HEK293 (cell line): ENCODE results near the gene SF3B4.
A peak's percentile ranks its signal among the peaks of the same experiment; 100 is the strongest.

Source experiments
- CTCF ChIA-PET: fragments of 350-600 bp; formaldehyde crosslinking; extraction: SDS; loops from one replicate; lab custom pipeline; 2021; ENCODE audit warnings: antibody characterized with exemption; lab: Yijun Ruan, JAX
- POLR2A ChIA-PET: fragments of 300-600 bp; formaldehyde crosslinking; extraction: SDS; loops from one replicate; lab custom pipeline; 2020; ENCODE audit warnings: antibody characterized with exemption, inconsistent platforms; lab: Yijun Ruan, JAX
- H3K27ac ChIP-seq: fragments of 200-500 bp; sonication (Bioruptor generic); 2 replicates; pipeline ENCODE4 v1.5.1; 2014; ENCODE audit warnings: low read depth, low read length, control low read depth, inconsistent platforms; ENCODE audit errors: extremely low read depth
- H3K36me3 ChIP-seq, 2 experiments: fragments of 200-500 bp in 1 of 2; sonication (Bioruptor generic) in 1 of 2; 1 replicate in 1 of 2; 2 replicates in 1 of 2; pipeline ENCODE4 v1.5.1; 2014 to 2017; ENCODE audit warnings: inconsistent platforms in 2 of 2, low read length in 2 of 2; ENCODE audit not compliant: control insufficient read depth in 2 of 2, insufficient read depth in 1 of 2
- H3K4me1 ChIP-seq: fragments of 200-500 bp; sonication (Bioruptor generic); 2 replicates; pipeline ENCODE4 v1.5.1; 2014; ENCODE audit warnings: mild to moderate bottlenecking, low read length, inconsistent platforms; ENCODE audit not compliant: control insufficient read depth, insufficient read depth
- H3K4me3 ChIP-seq: 2 replicates; pipeline ENCODE4 v1.5.1; 2011; ENCODE audit warnings: low read depth, mild to moderate bottlenecking, control low read depth, low read length, moderate library complexity
- H3K9me3 ChIP-seq: fragments of 200-500 bp; sonication (Bioruptor generic); 2 replicates; pipeline ENCODE4 v1.5.1; 2014; ENCODE audit warnings: low read depth, low read length, inconsistent platforms; ENCODE audit not compliant: control insufficient read depth, insufficient read depth
- GLI4 ChIP-seq: fragments of 450-650 bp; formaldehyde crosslinking; IDR thresholded peaks from 2 replicates; pipeline ENCODE4 v1.5.1; 2016; ENCODE audit warnings: missing biosample characterization, missing genetic modification characterization
- OVOL3 ChIP-seq: fragments of 450-650 bp; formaldehyde crosslinking; IDR thresholded peaks from 2 replicates; pipeline ENCODE4 v1.5.1; 2016; ENCODE audit warnings: missing biosample characterization, missing genetic modification characterization
- RBAK ChIP-seq: fragments of 450-650 bp; formaldehyde crosslinking; IDR thresholded peaks from 2 replicates; pipeline ENCODE4 v1.5.1; 2016; ENCODE audit warnings: missing biosample characterization, missing genetic modification characterization
- SCRT1 ChIP-seq: fragments of 450-650 bp; formaldehyde crosslinking; IDR thresholded peaks from 2 replicates; pipeline ENCODE4 v1.5.1; 2016; ENCODE audit warnings: missing biosample characterization, missing genetic modification characterization, borderline replicate concordance
- WT1 ChIP-seq: fragments of 450-650 bp; formaldehyde crosslinking; IDR thresholded peaks from 2 replicates; pipeline ENCODE4 v1.5.1; 2016; ENCODE audit warnings: missing biosample characterization, missing genetic modification characterization
- ZBTB7A ChIP-seq: fragments of 450-650 bp; formaldehyde crosslinking; IDR thresholded peaks from 2 replicates; pipeline ENCODE4 v1.5.1; 2016; ENCODE audit warnings: low read depth, missing biosample characterization, missing genetic modification characterization
- ZNF175 ChIP-seq: fragments of 450-650 bp; formaldehyde crosslinking; IDR thresholded peaks from 2 replicates; pipeline ENCODE4 v1.5.1; 2016; ENCODE audit warnings: missing biosample characterization, missing genetic modification characterization
- ZNF302 ChIP-seq: fragments of 450-650 bp; formaldehyde crosslinking; IDR thresholded peaks from 2 replicates; pipeline ENCODE4 v1.5.1; 2016; ENCODE audit warnings: missing biosample characterization, missing genetic modification characterization, low read depth
- ZNF335 ChIP-seq: fragments of 450-650 bp; formaldehyde crosslinking; conservative IDR thresholded peaks from 2 replicates; pipeline ENCODE4 v1.5.1; 2016; ENCODE audit warnings: missing biosample characterization, missing genetic modification characterization
- ZNF391 ChIP-seq: fragments of 450-650 bp; formaldehyde crosslinking; IDR thresholded peaks from 2 replicates; pipeline ENCODE4 v1.5.1; 2016; ENCODE audit warnings: low read depth, missing biosample characterization, missing genetic modification characterization, borderline replicate concordance
- ZNF394 ChIP-seq: fragments of 450-650 bp; formaldehyde crosslinking; IDR thresholded peaks from 2 replicates; pipeline ENCODE4 v1.5.1; 2016; ENCODE audit warnings: missing biosample characterization, missing genetic modification characterization, mild to moderate bottlenecking, moderate library complexity, borderline replicate concordance
- ZNF514 ChIP-seq: fragments of 450-650 bp; formaldehyde crosslinking; IDR thresholded peaks from 2 replicates; pipeline ENCODE4 v1.5.1; 2016; ENCODE audit warnings: missing biosample characterization, missing genetic modification characterization
- ZNF558 ChIP-seq: fragments of 450-650 bp; formaldehyde crosslinking; IDR thresholded peaks from 2 replicates; pipeline ENCODE4 v1.5.1; 2016; ENCODE audit warnings: missing biosample characterization, missing genetic modification characterization
- ZNF621 ChIP-seq: fragments of 450-650 bp; formaldehyde crosslinking; IDR thresholded peaks from 2 replicates; pipeline ENCODE4 v1.5.1; 2017; ENCODE audit warnings: missing biosample characterization, missing genetic modification characterization
- ZNF629 ChIP-seq: fragments of 450-650 bp; formaldehyde crosslinking; IDR thresholded peaks from 2 replicates; pipeline ENCODE4 v1.5.1; 2017; ENCODE audit warnings: missing biosample characterization, missing genetic modification characterization
- ZNF776 ChIP-seq: fragments of 450-650 bp; formaldehyde crosslinking; IDR thresholded peaks from 2 replicates; pipeline ENCODE4 v1.5.0; 2017; ENCODE audit warnings: missing biosample characterization, missing genetic modification characterization, borderline replicate concordance
- TF ChIP-seq, protein P1 (sequence below): fragments of 450-650 bp; formaldehyde crosslinking; IDR thresholded peaks from 2 replicates; pipeline ENCODE4 v1.5.1; 2016; ENCODE audit warnings: missing biosample characterization, missing genetic modification characterization, borderline replicate concordance
- TF ChIP-seq, protein P2 (sequence below): fragments of 450-650 bp; formaldehyde crosslinking; conservative IDR thresholded peaks from 2 replicates; pipeline ENCODE4 v1.5.1; 2016; ENCODE audit warnings: low read depth, missing biosample characterization, missing genetic modification characterization
- TF ChIP-seq, protein P3 (sequence below): fragments of 450-650 bp; formaldehyde crosslinking; IDR thresholded peaks from 2 replicates; pipeline ENCODE4 v1.5.1; 2016; ENCODE audit warnings: missing biosample characterization, missing genetic modification characterization
- TF ChIP-seq, protein P4 (sequence below): fragments of 450-650 bp; formaldehyde crosslinking; IDR thresholded peaks from 2 replicates; pipeline ENCODE4 v1.5.1; 2016; ENCODE audit warnings: missing biosample characterization, missing genetic modification characterization
- TF ChIP-seq, protein P5 (sequence below): fragments of 450-650 bp; formaldehyde crosslinking; IDR thresholded peaks from 2 replicates; pipeline ENCODE4 v1.5.1; 2016; ENCODE audit warnings: missing biosample characterization, missing genetic modification characterization

The SF3B4 gene

DNA sequence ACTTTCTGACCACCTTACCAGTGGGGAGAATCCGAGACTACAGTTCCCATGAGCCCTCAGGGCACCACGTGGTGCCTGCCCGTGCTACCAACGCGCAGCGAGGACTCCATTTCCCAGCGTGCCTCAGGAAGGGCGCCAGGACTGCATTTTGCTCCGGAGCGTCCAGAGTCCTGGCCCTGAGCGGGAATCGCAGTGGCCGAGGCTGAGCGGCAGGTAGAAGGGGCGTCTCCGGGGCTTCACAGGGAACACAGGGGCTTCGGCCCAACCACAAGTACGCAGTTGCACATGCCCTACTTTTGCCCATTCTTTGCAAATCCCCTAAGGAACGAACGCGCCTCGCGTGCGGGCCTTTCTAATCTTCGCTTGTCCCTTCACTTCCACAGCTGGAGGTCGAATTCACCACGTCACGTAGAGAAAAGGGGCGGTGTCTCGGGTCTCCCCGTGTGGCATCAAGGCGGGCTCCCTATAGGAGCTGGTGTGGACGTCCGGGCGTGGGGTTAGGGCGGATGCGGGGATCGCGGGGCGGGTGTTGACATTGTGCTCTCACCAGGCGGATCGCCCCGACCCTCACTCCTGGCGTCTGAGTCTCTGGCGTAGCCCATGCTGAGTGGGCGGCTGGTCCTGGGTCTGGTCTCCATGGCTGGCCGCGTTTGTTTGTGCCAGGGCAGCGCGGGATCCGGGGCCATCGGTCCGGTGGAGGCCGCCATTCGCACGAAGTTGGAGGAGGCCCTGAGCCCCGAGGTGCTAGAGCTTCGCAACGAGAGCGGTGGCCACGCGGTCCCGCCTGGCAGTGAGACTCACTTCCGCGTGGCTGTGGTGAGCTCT, 27.9 kb downstream of the SF3B4 start, which contains the start of gene BOLA1:
Gene BOLA1, plus strand, starts transcription at position 109 of the 825 bp plus-strand sequence. Its CDS starts 492 bp downstream, at position 601.
- Histone ChIP-seq H3K9me3 (no peaks in the 10 kb centered on the region), H3K4me1 (no peaks in the 10 kb centered on the region), H3K36me3 (peaks cover 0 to 19% of the 10 kb centered on the region in 2 experiments; a peak in 2 of 3 replicates), H3K27ac (peak within 1 kb of the TSS; percentile 44; the same call in 1 of the 2 replicates), H3K4me3 (peak within 1 kb of the TSS; percentile 49)
- ChIA-PET POLR2A (interaction anchor here (0.5 to 1.3 kb wide), 2 partner anchors 12 to 40 kb away, joined by 3 to 10 read pairs; a partner anchor contains a TSS), CTCF (interaction anchor here (0.6 kb wide), 1 partner anchor 1117 kb away, joined by 4 read pairs; no protein-coding TSS in a partner anchor)
- TF ChIP-seq ZNF776 (no peak), WT1 (tag by site-specific recombination) (no peak), ZNF558 (tag by site-specific recombination) (no peak), ZNF394 (tag by site-specific recombination) (peak; percentile 38; the same call in 1 of the 2 replicates), RBAK (no peak), ZNF335 (tag by site-specific recombination) (peak; percentile 98), OVOL3 (tag by site-specific recombination) (no peak), SCRT1 (tag by site-specific recombination) (no peak), ZNF621 (no peak), ZNF391 (tag by site-specific recombination) (peak; percentile 17; the same call in 1 of the 2 replicates), ZNF302 (tag by site-specific recombination) (no peak), ZNF629 (tag by site-specific recombination) (peak; percentile 80), ZNF514 (tag by site-specific recombination) (no peak), ZBTB7A (tag by site-specific recombination) (no peak), GLI4 (tag by site-specific recombination) (no peak), ZNF175 (tag by site-specific recombination) (no peak)
- TF ChIP-seq, protein P1, sequence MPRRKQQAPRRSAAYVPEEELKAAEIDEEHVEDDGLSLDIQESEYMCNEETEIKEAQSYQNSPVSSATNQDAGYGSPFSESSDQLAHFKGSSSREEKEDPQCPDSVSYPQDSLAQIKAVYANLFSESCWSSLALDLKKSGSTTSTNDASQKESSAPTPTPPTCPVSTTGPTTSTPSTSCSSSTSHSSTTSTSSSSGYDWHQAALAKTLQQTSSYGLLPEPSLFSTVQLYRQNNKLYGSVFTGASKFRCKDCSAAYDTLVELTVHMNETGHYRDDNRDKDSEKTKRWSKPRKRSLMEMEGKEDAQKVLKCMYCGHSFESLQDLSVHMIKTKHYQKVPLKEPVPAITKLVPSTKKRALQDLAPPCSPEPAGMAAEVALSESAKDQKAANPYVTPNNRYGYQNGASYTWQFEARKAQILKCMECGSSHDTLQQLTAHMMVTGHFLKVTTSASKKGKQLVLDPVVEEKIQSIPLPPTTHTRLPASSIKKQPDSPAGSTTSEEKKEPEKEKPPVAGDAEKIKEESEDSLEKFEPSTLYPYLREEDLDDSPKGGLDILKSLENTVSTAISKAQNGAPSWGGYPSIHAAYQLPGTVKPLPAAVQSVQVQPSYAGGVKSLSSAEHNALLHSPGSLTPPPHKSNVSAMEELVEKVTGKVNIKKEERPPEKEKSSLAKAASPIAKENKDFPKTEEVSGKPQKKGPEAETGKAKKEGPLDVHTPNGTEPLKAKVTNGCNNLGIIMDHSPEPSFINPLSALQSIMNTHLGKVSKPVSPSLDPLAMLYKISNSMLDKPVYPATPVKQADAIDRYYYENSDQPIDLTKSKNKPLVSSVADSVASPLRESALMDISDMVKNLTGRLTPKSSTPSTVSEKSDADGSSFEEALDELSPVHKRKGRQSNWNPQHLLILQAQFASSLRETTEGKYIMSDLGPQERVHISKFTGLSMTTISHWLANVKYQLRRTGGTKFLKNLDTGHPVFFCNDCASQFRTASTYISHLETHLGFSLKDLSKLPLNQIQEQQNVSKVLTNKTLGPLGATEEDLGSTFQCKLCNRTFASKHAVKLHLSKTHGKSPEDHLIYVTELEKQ (tag by site-specific recombination): no peak
- TF ChIP-seq, protein P2, sequence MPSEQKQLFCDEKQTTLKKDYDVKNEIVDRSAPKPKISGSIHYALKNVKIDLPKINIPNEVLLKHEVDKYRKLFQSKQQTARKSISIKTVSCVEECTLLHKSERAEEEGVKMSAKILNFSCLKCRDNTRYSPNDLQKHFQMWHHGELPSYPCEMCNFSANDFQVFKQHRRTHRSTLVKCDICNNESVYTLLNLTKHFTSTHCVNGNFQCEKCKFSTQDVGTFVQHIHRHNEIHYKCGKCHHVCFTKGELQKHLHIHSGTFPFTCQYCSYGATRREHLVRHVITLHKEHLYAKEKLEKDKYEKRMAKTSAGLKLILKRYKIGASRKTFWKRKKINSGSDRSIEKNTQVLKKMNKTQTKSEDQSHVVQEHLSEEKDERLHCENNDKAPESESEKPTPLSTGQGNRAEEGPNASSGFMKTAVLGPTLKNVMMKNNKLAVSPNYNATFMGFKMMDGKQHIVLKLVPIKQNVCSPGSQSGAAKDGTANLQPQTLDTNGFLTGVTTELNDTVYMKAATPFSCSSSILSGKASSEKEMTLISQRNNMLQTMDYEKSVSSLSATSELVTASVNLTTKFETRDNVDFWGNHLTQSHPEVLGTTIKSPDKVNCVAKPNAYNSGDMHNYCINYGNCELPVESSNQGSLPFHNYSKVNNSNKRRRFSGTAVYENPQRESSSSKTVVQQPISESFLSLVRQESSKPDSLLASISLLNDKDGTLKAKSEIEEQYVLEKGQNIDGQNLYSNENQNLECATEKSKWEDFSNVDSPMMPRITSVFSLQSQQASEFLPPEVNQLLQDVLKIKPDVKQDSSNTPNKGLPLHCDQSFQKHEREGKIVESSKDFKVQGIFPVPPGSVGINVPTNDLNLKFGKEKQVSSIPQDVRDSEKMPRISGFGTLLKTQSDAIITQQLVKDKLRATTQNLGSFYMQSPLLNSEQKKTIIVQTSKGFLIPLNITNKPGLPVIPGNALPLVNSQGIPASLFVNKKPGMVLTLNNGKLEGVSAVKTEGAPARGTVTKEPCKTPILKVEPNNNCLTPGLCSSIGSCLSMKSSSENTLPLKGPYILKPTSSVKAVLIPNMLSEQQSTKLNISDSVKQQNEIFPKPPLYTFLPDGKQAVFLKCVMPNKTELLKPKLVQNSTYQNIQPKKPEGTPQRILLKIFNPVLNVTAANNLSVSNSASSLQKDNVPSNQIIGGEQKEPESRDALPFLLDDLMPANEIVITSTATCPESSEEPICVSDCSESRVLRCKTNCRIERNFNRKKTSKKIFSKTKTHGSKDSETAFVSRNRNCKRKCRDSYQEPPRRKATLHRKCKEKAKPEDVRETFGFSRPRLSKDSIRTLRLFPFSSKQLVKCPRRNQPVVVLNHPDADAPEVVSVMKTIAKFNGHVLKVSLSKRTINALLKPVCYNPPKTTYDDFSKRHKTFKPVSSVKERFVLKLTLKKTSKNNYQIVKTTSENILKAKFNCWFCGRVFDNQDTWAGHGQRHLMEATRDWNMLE (tag by site-specific recombination): peak; percentile 24; the same call in 1 of the 2 replicates
- TF ChIP-seq, protein P3, sequence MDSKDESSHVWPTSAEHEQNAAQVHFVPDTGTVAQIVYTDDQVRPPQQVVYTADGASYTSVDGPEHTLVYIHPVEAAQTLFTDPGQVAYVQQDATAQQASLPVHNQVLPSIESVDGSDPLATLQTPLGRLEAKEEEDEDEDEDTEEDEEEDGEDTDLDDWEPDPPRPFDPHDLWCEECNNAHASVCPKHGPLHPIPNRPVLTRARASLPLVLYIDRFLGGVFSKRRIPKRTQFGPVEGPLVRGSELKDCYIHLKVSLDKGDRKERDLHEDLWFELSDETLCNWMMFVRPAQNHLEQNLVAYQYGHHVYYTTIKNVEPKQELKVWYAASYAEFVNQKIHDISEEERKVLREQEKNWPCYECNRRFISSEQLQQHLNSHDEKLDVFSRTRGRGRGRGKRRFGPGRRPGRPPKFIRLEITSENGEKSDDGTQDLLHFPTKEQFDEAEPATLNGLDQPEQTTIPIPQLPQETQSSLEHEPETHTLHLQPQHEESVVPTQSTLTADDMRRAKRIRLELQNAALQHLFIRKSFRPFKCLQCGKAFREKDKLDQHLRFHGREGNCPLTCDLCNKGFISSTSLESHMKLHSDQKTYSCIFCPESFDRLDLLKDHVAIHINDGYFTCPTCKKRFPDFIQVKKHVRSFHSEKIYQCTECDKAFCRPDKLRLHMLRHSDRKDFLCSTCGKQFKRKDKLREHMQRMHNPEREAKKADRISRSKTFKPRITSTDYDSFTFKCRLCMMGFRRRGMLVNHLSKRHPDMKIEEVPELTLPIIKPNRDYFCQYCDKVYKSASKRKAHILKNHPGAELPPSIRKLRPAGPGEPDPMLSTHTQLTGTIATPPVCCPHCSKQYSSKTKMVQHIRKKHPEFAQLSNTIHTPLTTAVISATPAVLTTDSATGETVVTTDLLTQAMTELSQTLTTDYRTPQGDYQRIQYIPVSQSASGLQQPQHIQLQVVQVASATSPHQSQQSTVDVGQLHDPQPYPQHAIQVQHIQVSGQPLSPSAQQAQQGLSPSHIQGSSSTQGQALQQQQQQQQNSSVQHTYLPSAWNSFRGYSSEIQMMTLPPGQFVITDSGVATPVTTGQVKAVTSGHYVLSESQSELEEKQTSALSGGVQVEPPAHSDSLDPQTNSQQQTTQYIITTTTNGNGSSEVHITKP: peak; percentile 86
- TF ChIP-seq, protein P4, sequence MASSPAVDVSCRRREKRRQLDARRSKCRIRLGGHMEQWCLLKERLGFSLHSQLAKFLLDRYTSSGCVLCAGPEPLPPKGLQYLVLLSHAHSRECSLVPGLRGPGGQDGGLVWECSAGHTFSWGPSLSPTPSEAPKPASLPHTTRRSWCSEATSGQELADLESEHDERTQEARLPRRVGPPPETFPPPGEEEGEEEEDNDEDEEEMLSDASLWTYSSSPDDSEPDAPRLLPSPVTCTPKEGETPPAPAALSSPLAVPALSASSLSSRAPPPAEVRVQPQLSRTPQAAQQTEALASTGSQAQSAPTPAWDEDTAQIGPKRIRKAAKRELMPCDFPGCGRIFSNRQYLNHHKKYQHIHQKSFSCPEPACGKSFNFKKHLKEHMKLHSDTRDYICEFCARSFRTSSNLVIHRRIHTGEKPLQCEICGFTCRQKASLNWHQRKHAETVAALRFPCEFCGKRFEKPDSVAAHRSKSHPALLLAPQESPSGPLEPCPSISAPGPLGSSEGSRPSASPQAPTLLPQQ: 0 out of 2 replicates have a peak, but pooled peaks have one; percentile 47
- TF ChIP-seq, protein P5, sequence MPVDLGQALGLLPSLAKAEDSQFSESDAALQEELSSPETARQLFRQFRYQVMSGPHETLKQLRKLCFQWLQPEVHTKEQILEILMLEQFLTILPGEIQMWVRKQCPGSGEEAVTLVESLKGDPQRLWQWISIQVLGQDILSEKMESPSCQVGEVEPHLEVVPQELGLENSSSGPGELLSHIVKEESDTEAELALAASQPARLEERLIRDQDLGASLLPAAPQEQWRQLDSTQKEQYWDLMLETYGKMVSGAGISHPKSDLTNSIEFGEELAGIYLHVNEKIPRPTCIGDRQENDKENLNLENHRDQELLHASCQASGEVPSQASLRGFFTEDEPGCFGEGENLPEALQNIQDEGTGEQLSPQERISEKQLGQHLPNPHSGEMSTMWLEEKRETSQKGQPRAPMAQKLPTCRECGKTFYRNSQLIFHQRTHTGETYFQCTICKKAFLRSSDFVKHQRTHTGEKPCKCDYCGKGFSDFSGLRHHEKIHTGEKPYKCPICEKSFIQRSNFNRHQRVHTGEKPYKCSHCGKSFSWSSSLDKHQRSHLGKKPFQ (tag by site-specific recombination): no peak
